Stimulated activated CD4-positive, alpha-beta T cell treated with anti-CD3 and anti-CD28 coated beads, TNF-alpha, amount 100 ng/mL, for 1 hour (primary cell): Measurements from ENCODE around the gene CCDC102A.
"Not testable (repeated sequence)": the region's sequence is repeated elsewhere in the genome, so short reads cannot be mapped to it uniquely, and the experiment has no call there.

Experiments used
- DNase-seq, 3 donors: peaks; one replicate each; pipeline ENCODE4 v3.0.0-alpha.2; 2020; ENCODE audit warnings: low read depth in 3 of 3, low spot score in 1 of 3

CCDC102A gene

DNA sequence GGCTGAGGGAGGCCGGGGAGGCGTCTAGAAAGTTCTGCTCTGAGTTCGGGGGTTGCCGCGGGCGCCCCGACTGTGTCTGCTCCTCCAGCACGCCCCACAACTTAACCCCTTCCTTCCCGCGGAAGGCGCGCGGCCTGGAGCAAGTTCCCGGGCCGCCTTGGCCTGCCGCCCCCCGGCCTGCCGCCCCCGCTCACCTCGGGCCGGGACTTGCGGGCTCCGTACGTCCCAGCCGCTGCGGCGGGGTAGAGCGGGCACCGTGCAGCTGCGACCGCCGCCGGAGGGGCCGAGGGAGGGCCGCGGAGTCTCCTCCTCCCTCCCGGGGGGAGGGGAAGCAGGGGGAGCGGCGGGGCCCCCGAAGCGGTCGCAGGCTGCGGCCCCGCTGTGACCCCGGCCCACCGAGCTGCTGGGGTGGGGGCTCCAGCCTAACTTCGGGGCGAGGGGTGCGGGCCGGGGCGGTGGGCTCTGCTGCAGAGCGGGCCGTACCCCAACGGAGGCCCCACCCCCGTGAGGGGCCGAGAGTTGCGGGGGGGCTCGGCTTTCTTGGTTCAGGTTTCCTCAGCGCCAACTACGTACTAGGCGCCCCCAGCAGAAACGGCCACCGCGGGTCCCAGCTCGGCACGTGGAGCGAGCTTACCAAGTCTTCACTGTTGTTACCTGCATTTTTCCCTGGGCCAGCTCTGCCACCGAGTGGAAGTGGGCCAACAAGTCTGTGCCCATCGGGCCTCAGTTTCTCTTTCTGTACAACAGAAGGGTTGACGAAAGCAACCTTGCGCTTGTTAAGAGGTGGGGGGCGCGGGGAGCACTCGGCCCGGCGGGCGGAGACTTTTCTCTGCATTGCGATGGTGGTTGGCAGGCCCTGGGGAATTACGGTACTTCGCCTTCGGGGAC is at the start of gene CCDC102A:
CCDC102A (minus strand) TSS at position 266 of the 888 bp plus-strand sequence. CDS start 7,394 bp downstream, outside the sequence.
- peak in 1 of 3 donors; percentile 34 for DNase-seq

DNA sequence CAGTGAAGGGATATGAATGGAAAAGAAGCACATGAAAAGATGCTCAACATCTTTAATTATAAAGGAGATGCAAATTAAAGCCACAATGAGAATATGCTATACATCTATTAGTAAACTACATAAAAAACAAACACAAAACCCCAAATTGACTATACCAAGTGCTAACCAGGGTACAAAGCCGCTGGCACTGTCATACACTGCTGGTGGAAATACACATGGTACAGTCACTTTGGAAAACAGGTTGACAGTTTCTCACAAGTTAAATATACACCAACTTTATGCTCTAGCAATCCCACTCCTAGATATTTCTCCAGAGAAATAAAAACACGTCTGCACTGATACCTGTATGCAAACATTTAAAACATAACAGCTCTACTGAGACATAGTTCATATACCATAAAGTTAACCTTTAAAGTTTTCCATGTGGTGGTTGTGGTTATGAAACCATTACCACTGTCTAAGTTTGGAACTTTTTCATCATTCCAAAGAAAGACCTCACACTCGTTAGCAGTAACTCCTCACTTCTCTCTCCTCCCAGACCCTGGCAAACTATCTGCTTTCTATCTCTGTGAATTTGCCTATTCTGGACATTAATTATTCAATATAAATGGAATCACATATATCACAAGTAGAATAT is 48.8 kb upstream of the CCDC102A start:
- no peak for DNase-seq

DNA sequence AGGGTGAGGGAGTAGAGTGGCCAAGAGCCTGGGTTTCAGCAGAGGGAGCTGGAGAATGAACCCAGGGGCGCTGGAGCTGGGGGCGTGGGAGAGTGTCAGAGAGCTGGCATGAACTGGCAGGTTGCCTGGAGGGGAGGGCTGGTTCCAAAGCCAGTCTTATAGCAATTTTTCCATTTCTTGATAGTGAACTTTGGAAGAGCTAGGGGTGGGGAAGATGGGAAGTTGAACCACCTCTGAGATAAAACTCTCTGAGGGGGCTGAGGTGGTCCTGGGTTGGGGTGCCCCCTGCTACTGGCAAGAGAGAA is 42.9 kb upstream of the CCDC102A start:
- no peak for DNase-seq

DNA sequence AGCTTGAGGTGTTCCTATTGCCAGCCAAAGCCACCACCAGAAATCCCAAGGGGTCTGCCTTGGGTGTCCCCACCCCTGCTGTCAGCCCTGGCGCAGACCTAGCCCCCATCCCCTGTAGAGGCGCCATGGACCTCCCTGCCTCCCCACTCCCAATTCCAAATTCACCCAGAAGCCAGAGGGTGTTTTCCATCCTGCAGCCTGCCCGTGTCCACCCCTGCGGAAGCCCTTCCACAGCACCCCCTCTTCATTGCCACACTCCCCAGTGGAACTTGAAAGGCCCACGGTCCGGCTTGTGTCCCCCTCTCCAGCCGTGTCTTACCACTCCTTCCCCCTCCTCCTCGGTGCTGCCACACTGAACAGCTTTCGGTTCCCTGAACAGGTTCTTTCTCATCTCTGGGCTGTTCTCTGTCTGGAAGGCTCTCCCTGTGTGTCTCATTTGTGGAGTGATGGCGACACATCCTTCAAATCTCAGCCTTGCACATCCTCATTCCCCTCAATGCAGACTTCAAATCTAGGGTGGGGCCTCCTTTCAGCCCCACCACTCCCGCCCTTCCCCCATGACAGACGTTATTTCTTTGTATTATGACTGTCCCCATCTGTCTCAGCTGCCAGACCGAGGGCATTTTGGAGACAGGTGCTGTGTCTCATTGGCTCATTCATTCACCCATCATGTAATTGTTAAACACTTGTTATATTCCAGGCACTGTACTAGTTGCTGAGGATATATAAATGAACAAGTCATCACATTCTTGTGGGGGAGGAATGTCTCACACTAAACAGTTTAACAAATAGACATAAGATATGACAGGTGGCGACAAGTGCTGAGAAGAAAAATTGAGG is 42.4 kb upstream of the CCDC102A start:
- DNase-seq: no peak

DNA sequence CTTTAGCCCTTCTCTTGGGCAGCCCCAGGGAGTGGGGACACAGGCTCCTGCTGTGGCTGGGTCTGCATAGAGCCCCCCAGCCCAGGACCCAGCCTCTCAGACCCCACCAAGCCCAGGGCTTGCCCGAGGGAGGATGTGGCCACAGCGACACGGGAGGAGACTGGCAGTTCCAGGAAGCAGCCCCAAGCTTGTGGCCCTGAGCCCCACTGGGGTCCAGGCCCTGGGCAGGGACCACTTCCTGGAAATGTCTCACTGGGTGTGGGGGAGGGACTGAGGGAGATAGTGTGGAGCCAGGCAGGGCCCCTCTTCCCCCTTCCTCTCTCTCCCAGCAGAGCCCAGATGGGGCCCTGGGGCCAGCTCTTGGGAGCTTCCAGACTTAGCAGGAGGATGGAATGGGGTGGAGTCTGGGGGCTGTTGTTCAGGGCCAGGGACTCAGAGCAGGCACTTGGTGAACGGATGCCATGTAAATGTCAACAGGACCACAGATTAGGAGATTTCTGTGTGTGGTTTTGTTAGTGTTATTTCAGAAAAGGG is 41.4 kb upstream of the CCDC102A start:
- no peak for DNase-seq

DNA sequence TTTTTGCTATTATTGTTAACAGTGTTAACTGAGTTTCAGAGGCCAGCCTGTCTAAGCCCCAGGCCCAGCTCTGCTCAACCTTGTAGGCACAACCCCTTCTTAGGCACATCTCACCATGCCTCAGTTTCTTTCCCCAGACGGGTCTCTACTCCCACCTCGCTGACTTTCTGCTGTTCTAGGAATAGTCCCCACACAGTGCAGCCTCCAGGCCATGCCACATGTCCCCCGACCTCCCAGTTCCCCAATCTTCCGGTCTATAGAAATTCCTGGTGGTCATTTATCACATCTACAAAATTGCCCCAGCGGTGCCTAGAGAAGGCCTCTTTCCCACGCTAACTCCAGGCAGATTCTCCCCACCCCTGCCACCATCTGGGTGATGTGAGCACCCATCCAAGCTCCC is 40.8 kb upstream of the CCDC102A start:
- DNase-seq: no peak

DNA sequence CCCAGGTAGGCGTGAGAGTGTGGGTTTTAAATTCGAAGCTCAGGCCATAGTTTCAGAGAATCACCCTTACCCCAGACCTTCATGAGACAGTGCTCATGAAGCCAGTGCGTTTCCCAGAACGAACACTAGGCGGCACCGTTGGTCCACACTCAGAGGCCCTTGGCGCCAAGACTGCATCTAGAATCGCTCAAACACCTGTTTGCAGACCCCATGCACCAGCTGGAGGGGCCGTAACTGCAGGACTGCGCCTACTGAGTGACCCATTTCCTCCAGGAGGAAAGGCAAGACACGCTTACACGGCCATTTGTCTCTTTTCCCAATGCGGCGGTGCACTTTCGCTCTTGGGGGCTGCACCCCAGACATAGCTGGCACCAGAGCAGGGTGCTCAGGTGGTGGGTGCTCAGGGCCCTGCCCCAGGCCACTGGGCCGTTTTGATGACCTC is 40.1 kb upstream of the CCDC102A start:
- peak; percentile 31 to 81 (median 65) for DNase-seq

DNA sequence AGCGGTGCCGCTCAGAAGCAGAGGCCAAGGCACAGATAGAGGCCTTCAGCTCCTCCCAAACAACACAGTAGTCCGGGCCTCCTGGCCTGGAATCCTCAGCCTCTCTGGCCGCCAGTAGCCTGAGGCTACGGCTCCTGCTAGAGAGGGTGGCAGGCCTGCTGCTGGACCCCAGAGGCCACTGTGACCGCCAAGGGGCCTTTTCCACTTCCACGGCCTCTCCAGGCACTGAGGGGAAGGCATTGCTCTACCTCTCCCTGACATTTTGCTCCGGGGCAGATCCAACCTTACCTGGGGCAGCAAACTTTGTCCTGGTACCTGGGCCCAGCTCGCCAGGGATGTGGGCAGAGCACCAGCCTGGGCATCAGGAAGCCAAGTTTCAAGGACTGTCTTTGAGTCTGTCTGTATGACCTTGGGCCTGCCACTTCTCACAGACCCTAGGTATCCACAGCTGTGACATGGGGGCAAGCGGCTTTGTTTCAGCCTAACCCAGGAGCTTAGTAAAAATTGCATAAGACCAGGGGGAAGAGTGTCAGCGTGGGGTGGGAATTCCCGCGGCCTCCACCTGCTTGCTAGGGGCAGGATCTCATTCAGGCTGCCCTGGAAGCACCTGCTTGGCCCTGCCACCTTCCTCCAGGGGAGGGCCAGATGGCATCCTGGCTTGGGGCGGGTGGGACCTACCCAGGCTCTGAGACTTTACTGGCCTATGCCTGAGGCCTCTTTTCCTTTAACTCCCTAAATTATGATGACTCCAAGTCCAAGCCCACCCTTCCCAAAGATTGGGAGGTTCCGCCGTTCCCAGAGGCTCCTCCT is 39.3 kb upstream of the CCDC102A start:
- DNase-seq: no peak

DNA sequence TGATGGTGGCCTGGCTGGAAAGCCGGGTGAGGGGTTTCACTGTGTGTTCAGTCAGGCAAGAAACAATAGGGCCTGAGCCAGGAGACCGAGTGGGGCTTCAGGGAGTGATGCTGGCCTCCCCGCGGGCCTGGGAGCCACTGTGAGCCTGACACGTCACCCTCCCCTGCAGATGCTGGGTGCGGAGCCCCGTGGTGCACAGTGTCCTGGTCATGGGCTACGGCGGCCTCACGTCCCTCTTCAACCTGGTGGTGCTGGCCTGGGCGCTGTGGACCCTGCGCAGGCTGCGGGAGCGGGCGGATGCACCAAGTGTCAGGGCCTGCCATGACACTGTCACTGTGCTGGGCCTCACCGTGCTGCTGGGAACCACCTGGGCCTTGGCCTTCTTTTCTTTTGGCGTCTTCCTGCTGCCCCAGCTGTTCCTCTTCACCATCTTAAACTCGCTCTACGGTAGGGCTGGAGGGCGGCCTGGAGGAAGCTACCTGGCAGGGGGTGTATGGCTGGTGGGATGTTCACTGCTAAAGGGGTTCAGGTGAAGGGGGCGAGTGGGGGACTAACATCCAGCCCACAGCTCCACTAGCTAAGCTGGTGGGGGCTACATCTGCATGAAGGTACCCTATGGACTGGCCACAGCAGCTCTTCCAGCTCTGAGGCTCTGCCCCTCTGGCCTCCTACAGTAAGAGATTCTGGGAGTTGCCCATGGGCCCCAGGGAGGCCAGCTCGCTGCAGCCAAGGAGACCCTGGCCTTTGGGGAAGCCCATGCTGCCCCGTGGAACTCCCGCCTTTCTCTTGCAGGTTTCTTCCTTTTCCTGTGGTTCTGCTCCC is 38.5 kb upstream of the CCDC102A start:
- no peak for DNase-seq

DNA sequence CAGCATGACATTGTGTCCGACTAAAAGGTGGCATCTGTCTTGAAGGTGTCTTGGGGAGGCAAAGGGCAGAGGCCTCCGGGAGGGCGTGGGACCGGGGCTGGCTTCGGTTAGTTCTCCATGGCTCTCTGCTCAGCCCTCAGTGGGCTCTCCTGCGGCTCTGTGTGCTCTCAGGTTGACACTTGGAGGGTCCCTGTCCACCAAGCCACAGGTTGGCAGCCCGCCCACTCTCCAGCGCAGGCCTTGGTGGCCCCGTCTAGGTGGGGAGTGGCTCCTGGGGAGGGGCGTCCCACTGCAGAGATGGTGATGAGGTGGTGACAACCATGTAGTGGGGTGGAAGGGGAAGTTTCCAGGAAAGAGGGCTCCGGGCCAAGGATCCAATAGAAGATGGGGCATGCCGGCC is 37.7 kb upstream of the CCDC102A start:
- DNase-seq: no peak

DNA sequence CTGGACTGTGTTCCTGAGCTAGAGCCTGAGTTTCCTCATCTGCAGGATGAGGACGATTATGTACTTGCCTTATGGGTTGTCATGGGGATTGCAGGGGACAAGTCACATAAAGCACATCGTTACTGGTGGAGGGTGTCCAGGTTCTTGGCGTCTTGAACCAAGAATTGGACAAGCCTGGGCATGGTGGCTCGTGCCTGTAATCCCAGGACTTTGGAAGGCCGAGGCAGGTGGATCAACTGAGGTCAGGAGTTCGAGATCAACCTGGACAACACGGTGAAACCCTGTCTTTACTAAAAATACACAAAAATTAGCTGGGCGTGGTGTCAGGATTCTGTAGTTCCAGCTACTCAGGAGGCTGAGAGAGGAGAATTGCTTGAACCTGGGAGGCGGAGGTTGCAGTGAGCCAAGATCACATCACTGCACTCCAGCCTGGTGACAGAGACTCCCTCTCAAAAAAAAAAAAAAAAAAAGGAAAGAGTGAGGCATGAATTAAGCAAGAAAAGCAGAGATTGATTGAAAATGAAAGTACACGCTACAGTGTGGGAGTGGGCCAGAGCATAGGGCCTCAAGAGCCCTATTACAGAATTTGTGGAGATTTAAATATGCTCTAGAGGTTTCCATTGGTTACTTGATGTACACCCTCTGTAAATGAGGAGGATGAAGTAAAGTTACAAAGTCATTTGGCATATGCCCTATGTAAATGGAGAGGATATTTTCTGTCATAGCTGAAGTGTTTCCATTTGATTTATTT is 36.8 kb upstream of the CCDC102A start:
- no peak for DNase-seq

DNA sequence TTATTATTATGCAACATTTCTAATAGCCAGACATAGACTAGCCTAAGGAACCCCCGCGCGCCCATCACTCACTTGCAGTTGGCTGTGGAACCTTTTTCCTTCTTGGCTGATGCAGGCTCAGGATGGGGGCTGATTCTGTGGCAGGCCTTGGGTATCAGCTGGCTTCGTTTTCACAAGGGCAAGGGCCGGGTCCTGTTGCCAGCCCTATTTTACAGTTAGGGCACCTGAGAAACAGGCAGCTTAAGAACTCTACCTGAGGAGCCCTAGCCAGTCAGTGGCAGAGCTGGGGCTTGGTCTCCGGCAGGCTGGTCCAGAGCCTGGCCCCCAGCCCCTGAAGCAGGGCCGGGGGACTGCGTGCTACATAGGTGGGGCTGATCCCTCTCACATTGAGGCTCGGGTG is 34.7 kb upstream of the CCDC102A start:
- DNase-seq: no peak

DNA sequence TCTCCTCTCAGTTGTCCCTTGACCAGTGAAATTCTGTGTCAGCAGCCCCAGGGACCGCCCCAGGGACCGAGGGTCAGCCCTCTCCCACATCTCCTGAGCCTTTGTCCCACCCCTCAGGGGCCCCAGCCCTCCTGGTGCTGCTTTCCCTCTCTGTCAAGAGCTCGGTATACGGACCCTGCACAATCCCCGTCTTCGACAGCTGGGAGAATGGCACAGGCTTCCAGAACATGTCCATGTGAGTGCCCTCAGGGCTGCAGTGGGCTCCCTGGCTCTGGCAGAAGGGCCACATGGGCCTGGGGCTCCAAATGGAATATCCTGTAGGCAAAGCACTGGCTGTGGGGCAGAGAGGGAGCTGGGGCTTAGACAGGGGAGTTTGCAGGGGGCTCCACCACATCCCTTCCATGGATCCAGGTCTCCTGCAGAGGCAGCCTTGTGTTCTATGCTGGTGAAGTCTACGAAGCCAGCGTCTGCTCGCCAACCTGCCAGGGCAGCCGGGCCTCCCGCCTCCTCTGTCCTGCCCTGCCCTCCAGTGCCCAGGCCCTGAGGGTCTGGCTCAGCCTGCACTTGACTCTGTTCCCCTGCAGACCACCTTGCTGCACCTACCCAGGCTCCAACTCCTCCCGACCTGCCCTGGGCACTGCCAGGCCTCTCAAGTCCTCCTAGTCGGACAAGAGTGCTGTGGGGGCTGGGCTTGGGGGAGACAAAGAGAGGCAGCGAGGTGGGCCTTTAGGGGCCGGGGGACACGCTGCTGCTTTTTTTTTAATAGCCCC is 34.1 kb upstream of the CCDC102A start:
- no peak for DNase-seq

DNA sequence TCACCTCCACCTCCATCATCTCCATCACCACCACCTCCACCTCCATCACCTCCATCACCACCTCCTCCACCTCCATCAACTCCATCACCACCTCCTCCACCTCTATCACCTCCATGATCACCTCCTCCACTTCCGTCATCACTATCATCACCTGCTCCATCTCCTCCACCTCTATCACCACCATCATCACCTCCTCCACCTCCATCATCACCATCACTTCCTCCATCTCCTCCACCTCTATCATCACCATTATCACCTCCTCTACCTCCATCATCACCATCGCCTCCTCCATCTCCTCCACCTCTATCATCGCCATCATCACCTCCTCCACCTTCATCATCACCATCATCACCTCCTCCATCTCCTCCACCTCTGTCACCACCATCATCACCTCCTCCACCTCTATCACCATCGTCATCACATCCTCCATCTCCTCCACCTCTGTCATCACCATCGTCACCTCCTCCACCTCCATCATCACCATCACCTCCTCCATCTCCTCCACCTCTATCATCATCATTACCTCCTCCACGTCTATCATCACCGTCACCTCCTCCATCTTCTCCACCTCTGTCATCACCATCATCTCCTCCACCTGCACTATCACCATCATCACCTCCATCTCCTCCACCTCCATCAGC is 33.1 kb upstream of the CCDC102A start:
- no peak for DNase-seq

DNA sequence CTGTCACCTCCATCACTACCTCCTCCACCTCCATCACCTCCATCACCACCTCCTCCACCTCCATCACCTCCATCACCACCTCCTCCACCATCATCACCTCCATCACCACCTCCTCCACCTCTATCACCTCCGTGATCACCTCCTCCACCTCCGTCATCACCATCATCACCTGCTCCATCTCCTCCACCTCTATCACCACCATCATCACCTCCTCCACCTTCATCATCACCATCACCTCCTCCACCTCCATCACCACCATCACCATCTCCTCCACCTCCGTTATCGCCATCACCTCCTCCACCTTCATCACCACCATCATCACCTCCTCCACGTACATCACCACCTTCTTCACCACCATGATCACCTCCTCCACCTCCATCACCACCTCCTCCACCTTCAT is 32.4 kb upstream of the CCDC102A start:
- not testable (repeated sequence) for DNase-seq

DNA sequence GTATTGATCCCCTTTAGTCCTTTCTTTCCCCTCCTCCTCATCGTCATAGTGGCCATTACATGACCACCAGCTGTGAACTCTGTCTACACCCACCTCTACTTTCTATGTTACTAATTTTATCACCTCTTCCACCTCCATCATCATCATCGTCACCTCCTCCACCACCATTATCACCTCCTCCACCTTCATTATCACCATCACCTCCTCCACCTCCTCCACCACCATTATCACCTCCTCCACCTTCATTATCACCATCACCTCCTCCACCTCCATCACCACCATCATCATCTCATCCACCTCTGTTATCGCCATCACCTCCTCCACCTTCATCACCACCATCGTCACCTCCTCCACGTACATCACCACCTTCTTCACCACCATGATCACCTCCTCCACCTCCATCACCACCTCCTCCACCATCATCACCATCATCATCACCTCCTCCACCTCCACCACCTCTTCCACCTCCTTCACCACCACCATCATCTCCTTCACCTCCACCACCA is 31.9 kb upstream of the CCDC102A start:
- no peak for DNase-seq

DNA sequence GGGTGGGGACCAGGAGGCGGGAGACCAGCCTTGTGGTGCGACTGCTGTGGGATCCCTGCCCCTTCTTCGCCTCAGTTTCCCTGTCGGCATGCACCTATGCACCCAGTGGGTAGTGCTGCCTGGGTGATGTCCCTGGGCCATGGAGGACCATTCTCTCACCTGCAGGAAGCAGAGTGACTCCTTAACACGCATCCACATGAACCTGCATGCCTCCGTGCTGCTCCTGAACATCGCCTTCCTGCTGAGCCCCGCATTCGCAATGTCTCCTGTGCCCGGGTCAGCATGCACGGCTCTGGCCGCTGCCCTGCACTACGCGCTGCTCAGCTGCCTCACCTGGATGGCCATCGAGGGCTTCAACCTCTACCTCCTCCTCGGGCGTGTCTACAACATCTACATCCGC is 31.3 kb upstream of the CCDC102A start:
- DNase-seq: no peak

DNA sequence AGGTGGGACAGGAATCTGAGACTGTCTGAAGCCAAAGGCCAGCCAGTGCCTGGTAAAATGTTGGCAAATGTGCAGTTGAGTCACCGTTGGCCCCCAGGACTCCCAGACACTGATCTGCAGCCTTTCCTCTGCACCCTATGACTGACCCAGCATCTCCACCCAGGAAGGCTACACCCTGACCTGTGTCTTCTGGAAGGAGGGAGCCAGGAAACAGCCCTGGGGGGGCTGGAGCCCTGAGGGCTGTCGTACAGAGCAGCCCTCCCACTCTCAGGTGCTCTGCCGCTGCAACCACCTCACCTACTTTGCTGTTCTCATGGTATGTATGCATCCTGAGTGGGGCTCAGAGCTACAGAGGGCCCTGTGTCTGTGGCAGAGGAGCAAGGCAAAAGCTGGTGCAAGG is 30.1 kb upstream of the CCDC102A start:
- no peak for DNase-seq
